Adipose tissue (tissue), 3 donors: ENCODE measurements around the gene OPCML. TPM values are rescaled to one million over a fixed set of nuclear protein-coding genes. Genes with fewer than 3 reads are reported as not detected.

Experiments
- H3K27ac ChIP-seq: one replicate; pipeline ENCODE4 v1.5.1; 2013; ENCODE audit warnings: low read depth, low read length
- WGBS, 3 donors: extraction: QIAGEN DNeasy Blood & Tissue Kit; methylation state at CpG; one replicate each; pipeline ENCODE4 v1.1.7; 2013; 5-methylcytosine and 5-hydroxymethylcytosine counted together
- polyA plus RNA-seq, 3 donors: library from polyadenylated mRNA; stranded (reverse); fragments of 200-250 nt; gene quantifications; one replicate each; pipeline ENCODE4 v1.2.3, GENCODE V29; 2013
- donor health status: healthy with polysubstance abuse.
- donor health status: Bipolar disorder and iron deficiency.
- donor health status: healthy.

The OPCML gene
- polyA plus RNA-seq, 3 donors, result 0.01 to 0.04 TPM; not detected in 1

DNA sequence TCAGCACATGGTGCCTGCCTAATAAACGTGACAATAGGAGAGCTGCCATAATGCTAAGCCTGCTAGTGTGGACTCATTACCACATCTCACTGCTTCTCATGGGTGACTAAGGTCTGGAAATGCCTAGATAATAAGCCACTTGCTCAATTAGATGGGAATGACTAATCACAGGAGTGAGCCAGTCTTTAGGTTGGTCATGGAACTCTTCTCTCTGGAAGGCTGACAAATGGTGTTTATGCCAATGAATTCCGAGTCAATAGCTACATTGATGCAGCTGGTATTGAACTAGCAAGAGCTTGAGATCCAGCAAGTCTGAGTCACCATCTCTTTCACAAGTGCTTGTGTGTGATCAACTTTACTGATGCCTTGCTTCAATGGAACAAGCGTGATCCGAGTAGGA, 334.9 kb downstream of the OPCML start:
- 74 to 85% (median 84%) methylated on average over 4 of the region's 4 CpGs for WGBS, 3 donors
- no peak overlapping the region for H3K27ac ChIP-seq

DNA sequence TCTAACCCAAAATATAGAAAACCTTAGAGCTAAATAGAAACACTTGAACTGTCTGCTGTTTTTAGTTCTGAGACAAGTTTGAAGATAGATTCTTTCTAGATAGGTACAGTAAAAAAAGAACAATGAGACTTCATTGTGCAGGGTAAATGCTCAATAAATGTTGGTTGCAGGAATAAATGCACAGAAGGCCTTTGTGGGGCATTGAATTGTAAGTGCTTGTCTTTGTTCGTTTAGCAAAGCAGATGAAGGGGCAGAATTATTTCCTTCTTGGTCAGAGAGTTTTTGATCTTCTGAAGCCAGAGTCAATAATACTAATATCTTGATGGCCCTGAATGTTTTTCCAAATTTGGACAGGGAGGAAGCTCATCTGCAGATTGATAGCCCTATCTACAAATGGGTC, 340.4 kb downstream of the OPCML start:
- no peak overlapping the region for H3K27ac ChIP-seq
- 40 to 77% (median 71%) methylated on average over 1 of the region's 1 CpG for WGBS, 3 donors

DNA sequence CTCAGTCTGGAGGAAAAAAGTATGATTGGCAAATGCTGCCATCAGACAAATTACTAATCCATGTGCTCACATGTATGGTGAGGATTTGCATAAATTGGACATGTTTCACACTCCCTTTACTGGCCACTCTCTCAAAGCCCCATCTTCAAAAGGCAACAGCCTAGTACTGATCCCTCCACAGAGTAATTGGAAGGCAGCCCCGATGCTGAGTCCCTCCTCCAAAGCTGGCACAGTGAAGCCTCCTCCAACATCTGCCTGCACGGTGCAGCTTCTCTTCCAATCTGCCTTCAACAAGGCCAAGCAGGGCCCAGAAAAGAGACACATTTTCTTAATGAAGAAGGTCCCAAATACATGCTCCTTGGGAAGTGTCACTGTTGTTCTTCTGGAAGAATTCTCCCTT, 350.6 kb downstream of the OPCML start:
- WGBS, 3 donors, result 49 to 53% (median 50%) methylated on average over 2 of the region's 2 CpGs
- no peak overlapping the region for H3K27ac ChIP-seq

DNA sequence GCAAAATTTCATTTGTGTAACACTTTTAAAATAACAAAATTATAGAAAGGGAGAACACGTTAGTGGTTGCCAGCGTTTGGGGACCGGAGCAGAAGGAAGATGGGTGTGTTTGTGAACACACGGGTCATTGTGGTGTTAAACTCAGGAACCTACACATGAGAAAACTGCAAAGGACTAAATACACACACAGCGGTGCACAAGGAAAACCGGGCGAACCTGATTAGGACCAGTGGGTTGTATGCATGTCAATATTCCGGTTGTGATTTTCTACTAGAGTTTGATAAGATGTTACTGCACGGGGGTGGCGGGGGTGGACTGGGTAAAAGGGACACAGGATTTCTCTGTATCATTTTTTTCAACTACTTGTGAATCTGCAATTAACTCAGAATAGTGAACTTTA, 351.2 kb downstream of the OPCML start:
- 29 to 92% (median 83%) methylated on average over 10 of the region's 10 CpGs for WGBS, 3 donors
- no peak overlapping the region for H3K27ac ChIP-seq

DNA sequence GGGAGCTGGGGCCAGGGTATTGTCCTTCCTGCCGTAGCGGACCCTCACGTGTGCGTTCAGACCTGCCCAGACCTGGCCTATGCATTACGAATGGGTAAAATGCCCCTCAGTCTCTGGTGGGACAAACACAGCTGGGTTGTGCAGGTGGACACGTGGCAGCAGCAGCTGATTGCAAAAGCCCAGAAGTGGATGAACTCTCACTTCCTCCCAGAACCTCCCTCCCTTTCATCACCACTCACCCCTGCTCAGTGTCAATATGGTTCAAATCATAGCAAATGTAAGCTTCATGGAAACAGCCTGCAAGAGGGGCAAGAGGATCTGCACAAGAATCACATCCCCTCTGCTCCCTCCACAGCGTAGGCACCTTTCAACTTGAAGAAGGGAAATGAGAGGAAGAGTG, 352.1 kb downstream of the OPCML start:
- no peak overlapping the region for H3K27ac ChIP-seq
- WGBS, 3 donors, result 75 to 79% (median 77%) methylated on average over 7 of the region's 7 CpGs

DNA sequence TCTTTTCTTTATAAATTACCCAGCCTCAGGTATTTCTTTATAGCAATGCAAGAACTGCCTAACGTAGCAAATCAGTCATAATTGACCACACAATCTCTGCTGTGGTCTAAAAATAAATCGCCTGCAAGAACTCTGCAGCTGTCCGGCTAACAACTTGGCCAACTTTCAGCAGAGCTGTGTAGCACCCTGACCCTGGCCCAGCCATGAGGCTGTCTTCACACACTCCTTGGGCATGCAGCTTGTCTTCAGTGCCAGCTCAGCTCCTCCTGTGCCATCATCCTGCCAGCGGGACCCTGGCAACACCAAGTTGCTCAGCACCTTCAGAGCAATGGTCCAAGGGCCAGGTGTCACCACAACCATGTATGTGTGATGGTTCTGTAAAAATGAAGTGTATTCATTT, 355.6 kb downstream of the OPCML start:
- 75 to 88% (median 76%) methylated on average over 4 of the region's 4 CpGs for WGBS, 3 donors
- H3K27ac ChIP-seq, result no peak overlapping the region

DNA sequence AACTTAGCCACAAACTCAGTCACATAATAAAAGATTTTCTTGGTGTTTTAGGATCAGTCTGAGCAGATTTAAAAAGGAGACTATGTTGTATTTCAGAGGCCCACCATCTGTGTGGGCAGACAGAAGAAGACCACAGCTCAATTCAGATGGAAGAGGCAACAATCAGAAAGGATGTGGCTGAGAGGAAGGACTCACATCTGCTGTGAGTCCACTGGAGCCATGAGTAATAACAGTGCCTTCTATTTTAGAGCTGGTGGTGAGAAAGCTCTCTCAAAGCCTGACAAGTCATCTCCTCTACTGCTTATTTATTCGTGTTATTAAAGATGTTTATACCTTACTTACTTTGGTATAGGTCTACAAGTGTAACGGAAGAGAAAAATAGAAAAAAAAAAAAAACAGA, 357.2 kb downstream of the OPCML start:
- H3K27ac ChIP-seq, result no peak overlapping the region
- 63 to 74% (median 70%) methylated on average over 2 of the region's 2 CpGs for WGBS, 3 donors

DNA sequence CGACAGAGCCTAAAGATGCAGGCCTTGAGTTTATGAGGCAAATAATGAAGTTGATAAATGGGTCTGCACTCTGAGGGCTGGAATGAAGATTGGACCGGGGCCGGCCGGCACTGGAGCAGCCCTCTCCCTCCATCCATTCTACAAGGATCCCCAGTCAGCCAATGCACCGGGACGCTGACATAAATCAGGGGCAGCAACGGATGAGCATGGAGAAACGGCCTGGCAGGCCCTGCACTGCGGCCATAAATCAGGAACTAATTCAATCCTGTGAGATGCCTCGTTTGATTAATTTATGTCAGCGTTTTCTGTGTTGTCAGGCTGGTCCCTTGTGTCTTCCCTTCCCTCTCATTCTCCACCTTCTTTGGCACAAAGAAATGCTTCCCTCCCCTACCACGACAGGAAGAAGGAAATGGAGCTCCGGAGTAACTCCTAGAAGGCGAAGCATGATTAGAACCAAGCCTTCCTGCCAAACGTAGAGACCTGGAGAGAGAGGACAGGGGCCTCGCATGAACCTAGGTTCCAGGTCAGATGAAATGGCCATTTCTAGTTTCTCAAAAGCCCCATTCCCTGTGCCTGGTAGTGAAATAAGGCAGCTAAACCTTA, 358.4 kb downstream of the OPCML start:
- H3K27ac ChIP-seq, result no peak overlapping the region
- WGBS, 3 donors, result 35 to 55% (median 39%) methylated on average over 16 of the region's 16 CpGs

DNA sequence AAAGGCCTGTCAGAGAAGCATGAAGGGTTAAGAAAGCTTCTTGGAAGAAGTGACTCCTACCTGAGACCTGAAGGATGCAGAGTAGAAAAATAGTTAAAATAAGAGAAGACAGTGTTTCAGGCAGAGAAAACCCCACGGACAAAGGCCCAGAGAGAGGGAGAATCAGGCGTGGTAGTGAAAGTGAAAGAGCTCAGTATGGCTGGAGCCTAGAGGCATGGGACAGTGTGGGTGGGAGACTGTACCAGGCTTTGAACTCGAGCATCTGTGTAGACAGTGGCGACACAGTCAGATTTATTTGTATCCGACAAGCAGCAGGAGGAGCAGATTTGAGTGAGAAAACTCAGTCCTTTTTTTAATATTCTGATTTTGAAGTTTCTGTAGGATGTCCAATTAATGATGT, 360.0 kb downstream of the OPCML start:
- no peak overlapping the region for H3K27ac ChIP-seq
- WGBS, 3 donors, result 71 to 77% (median 73%) methylated on average over 5 of the region's 5 CpGs

DNA sequence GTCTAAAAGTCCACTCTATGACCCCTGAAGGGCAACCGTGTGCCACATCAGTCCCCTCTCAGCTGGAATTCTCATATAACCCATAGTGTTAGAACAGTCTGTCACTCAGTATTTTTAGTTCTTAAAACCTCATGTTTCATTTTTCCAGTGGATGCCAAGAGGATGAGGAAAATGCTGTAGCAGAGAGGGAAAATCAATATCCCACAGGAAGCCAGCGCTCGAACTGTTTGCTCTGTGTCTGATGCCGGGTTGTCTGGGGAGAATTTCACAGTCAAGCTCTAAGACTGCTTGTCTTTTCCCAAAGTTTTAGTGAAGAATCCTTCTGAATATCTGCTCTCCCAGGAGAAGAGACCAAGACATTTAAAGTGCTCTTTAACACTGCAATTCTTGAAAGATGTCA, 360.9 kb downstream of the OPCML start:
- 33 to 85% (median 83%) methylated on average over 4 of the region's 4 CpGs for WGBS, 3 donors
- H3K27ac ChIP-seq, result no peak overlapping the region

DNA sequence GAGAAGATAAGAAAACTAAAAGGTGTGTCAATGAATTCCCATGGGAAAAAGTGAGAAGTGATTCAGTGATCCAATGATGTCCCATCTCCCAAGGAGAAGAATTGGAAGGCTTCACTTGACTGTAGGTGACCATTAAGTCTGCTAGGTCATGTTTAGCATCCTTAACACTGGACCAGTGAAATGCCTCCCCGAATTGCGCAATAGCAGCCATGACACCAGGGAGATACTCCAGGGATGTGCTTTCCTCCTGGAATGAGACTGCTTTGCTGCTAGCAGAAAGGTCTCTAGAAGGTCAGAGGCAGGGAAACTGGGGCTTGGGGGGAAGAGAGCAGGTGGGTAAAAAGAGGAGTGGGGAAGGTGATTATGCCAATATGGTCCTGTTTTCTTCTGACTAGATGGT, 364.3 kb downstream of the OPCML start:
- H3K27ac ChIP-seq, result no peak overlapping the region
- 90 to 93% (median 91%) methylated on average over 2 of the region's 2 CpGs for WGBS, 3 donors

DNA sequence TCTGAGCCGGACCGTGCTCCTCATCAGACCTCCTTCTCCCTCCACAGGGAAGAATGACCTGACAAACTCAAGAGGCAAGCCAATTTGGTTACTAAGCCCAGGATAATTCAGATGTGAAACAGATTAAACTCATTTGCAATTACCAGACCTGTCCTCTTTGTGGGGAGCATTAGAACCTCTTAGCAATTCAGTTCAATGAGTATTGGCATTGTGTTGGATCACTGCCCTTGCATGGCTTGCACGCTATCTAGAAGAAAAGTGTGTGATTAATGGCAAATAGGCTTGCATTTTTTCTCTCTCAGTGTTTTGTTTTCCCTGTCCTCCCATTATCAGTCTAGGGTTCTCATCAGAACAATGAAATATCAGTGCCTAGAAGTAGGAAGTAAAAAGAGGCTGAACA, 365.6 kb downstream of the OPCML start:
- no peak overlapping the region for H3K27ac ChIP-seq
- 70 to 85% (median 85%) methylated on average over 3 of the region's 3 CpGs for WGBS, 3 donors

DNA sequence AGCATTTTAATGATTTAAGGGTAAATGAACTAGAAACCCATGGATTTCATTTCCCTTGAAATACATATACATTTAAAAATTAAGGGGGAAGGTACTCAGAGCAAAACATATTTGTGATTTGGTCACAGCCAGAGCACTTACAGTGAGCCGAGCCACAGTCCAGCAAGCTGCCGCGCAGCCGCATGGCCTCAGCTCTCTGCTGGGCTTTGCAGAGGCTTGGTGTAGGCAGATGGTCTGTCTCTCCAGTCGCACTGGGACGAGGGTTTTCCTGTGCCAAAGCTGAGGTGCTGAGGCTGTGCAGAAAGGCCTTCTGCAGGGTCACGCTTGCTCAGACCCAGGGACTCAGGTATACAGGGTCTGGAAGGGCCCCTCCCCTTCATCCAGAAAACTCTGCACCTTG, 367.3 kb downstream of the OPCML start:
- WGBS, 3 donors, result 68 to 81% (median 68%) methylated on average over 7 of the region's 7 CpGs
- H3K27ac ChIP-seq, result no peak overlapping the region

DNA sequence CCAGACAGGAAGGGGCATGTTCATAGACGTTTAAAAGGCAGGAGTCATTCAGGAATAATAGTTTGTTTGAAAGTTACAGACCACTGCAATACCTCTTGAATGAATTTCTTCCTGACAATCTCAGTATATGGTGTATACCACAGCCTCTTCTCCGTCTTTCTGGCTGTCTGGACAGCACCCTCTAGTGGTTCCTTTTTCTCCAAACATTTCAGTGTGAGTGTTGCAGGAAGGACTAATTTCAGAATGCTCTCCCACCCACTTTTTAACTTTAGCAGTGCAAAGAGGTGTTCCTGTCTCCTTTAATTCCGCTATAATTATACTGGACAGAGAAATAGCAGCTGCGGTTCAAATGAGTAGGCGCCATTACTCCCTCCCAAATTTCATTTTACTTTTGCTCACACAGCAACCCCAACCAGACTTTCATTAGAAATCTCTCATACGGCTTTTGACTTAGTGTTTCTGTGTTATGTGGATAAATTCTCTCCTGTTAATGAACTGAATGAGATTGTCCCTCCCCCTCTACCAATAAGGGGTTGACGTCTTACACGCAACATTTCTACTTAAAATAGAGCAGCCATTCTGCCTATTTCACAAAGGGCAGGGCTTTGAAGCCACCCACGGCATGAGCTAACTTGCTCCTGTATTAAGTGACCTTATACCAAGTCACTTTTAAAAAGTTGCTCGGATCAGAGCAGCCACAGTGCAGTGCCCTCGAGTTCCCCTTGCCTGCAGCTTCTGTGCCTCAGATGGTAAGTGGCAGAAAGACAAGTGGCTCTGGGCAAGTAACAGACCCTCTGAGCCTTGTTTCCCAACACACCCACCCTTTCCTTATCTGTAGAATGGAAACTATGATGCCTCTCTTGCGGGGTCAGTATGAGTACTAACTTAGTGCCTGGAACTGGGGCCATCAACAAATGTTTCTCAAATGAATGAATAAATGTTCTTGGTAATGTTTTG, 368.6 kb downstream of the OPCML start:
- 39 to 42% (median 40%) methylated on average over 12 of the region's 12 CpGs for WGBS, 3 donors

DNA sequence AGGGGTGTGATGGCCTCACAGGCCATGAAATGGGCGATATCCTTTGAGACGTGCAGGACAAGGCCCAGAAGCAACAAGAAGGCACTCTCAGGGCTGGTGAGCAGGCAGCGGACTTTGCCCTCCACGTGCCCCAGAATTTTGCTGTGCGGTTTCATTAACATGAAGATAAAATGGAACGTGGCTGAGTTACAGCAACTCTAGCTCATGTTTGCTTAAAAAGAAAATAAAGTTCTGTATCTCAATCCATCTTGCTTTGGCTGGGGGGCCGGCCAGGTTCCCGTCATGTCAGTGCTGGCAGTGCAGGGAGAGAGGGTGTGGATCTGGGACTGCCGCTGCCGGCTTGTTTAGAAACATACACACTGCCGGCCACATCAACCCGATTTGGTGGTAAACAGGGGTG, 370.1 kb downstream of the OPCML start:
- 28 to 75% (median 74%) methylated on average over 12 of the region's 12 CpGs for WGBS, 3 donors
- H3K27ac ChIP-seq, result no peak overlapping the region

More for the DNA sequence above, 368.6 kb downstream of the OPCML start:
- H3K27ac ChIP-seq, result no peak overlapping the region

DNA sequence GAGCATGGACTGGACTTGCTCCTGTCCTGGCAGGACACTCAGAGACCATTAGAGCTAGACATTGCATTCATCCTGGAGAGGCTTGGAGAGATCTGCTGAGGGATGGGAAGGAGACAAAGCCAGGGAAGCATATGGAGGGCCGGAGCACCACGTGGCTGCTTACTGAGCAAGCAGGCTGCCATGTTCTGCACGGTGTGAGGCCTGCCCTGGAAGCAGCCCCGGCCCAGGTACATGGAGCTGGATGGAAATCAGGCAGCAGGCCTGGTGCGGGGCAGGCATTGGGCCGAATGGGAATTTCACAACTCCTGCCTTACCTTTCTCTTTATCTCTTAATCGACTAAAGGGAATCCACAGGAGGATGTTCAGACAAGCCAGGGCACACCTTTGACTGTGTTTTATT, 371.5 kb downstream of the OPCML start:
- no peak overlapping the region for H3K27ac ChIP-seq
- WGBS, 3 donors, result 77 to 84% (median 83%) methylated on average over 7 of the region's 7 CpGs

DNA sequence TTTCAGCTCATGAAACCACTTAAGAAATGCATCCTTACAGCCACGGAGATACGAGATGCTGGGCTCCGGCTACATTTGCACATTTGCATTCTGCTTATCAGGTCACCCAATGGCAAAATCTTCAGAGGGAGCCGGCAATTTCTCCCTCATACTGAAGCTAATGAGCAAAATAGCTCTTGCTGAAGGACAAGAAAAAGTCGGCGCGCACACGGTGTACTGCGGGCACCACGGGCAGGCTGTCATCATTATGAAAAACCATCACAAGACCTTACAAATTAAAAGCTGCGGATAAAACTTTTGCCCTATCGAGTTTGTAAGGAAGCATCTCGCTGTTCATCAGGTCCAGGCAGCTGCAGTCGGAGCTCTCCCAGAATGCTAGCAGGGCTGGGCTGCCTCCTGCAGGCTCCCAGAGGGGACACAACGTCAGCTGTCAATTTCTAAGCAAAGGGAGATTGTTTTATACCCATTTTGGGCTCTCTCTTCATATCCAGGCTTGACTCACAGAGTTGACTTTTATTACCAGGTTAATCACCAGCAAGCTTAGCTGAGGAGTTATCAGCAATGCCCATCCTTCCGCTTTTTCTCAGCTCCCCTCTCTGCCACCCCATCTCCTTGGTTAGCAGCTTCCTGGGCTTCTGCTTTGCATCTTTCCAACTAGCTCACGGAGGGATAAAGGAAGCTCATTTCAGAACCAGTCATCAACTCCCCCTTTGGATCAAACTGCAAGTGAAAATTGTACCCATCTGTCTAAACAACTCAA, 375.1 kb downstream of the OPCML start:
- WGBS, 3 donors, result 41 to 52% (median 50%) methylated on average over 17 of the region's 17 CpGs
- H3K27ac ChIP-seq, result no peak overlapping the region

DNA sequence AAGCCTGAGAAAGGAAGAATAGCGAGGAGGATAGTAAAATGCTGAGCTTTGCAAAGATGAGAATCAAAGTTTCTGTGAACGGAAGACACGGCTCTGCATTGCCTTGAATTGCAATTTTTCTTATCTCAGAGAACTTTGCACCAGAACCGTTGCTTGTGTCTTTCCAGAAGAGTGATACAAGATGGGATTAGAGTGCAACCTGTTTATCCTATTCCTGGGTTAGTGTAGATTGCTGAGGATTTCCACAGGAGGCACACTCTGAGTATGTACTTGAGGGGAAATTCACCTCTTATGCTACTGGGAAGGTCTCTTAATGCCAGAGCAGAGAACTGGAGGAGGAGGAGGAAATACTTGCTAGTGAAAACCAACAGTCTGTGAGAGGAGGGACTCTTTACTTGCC, 377.5 kb downstream of the OPCML start:
- WGBS, 3 donors, result 45 to 73% (median 59%) methylated on average over 4 of the region's 4 CpGs
- no peak overlapping the region for H3K27ac ChIP-seq

DNA sequence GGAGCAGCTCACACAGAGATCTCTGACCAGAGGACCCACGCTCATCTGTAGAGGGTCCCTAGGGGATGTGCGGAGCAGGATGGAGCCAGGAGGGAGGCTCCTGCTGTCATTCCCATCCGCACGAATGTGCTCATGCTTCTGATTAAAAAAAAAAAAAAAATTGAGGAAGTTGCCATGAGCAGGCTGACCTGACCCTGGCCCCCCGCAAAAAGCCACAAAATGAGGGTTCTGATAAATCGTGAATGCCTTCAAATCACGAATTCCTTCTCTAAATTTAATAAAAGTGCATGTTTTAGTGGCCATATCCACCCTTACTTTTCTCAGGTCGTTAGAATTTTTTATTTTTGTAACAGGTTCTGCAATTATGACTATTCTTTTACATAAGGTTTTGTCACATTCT, 378.2 kb downstream of the OPCML start:
- WGBS, 3 donors, result 50 to 63% (median 56%) methylated on average over 8 of the region's 8 CpGs
- H3K27ac ChIP-seq, result no peak overlapping the region
